ENCODE results near the gene RCAN2.

The RCAN2 gene

DNA sequence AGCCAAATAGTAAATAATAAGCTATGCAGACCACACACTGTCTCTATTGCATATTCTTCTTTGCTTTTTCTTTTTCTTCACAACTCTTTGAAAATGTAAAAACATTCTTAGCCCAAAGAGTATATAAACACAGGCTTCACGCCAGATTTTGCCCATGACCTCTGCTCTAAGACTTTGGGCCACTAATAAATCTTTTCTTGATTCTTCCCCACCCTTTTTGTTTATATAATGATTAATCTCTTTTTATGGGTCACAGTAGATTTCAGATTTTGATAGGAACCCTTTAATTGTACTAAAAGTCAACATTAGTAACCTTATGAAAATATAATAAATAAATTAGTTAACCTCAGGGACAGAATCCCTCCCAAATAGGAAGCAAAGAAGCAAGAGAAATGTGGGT lies 304.7 kb downstream of the RCAN2 start:
- Mint-ChIP-seq H3K36me3 (ENCODE audit: low read depth) (no peaks in the 10 kb centered on the region), H3K4me1 (ENCODE audit: low read depth) (no peaks in the 10 kb centered on the region), H3K4me3 (no peak overlapping the region), H3K9me3 (no peaks in the 10 kb centered on the region), H3K27ac (no peak overlapping the region), H3K27me3 (peaks cover 39% of the 10 kb centered on the region)

DNA sequence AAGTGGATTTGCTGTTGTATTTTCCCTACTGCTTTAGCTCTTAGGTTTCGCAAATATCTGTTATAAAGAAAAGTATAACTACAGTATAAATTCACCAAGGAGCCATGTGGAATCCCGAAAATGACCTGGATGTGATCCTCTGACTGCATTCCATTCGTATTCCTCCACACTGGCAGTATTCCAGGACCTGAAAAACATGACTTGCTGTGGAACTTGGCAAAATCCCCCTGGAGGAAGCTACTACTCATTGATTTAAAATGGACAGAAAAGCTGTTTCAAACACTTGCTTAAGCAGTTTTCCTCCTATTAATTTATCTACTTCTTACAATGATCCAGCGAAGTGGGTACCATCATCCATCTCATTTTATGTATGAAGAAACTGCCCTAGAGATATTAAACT lies 307.1 kb downstream of the RCAN2 start:
- peaks cover 49% of the 10 kb centered on the region for H3K27me3 Mint-ChIP-seq
- H3K27ac Mint-ChIP-seq = no peak overlapping the region
- H3K36me3 Mint-ChIP-seq (ENCODE audit: low read depth) = no peaks in the 10 kb centered on the region
- H3K4me1 Mint-ChIP-seq (ENCODE audit: low read depth) = no peaks in the 10 kb centered on the region
- H3K9me3 Mint-ChIP-seq = no peaks in the 10 kb centered on the region
- no peak overlapping the region for H3K4me3 Mint-ChIP-seq

GRCh38 chr6:46175976-46176375 lies 315.3 kb downstream of the RCAN2 start:
- no peak overlapping the region for H3K4me3 Mint-ChIP-seq
- no peaks in the 10 kb centered on the region for H3K9me3 Mint-ChIP-seq
- H3K36me3 Mint-ChIP-seq (ENCODE audit: low read depth) = no peaks in the 10 kb centered on the region
- H3K4me1 Mint-ChIP-seq (ENCODE audit: low read depth) = peaks cover 24% of the 10 kb centered on the region
- peaks cover 31% of the 10 kb centered on the region for H3K27me3 Mint-ChIP-seq
- H3K27ac Mint-ChIP-seq = no peak overlapping the region

- peak overlapping the region; percentile 8 for H3K4me3 Mint-ChIP-seq
- no peaks in the 10 kb centered on the region for H3K9me3 Mint-ChIP-seq
- H3K36me3 Mint-ChIP-seq (ENCODE audit: low read depth) = no peaks in the 10 kb centered on the region
- peaks cover 27% of the 10 kb centered on the region for H3K4me1 Mint-ChIP-seq (ENCODE audit: low read depth)
- H3K27me3 Mint-ChIP-seq = peaks cover 31% of the 10 kb centered on the region
- peak overlapping the region; percentile 34 for H3K27ac Mint-ChIP-seq
Measured at GRCh38 chr6:46175446-46175845, 315.8 kb downstream of the RCAN2 start.

GRCh38 chr6:46174904-46175303 lies 316.3 kb downstream of the RCAN2 start:
- peaks cover 32% of the 10 kb centered on the region for H3K27me3 Mint-ChIP-seq
- peaks cover 32% of the 10 kb centered on the region for H3K4me1 Mint-ChIP-seq (ENCODE audit: low read depth)
- no peaks in the 10 kb centered on the region for H3K9me3 Mint-ChIP-seq
- no peak overlapping the region for H3K27ac Mint-ChIP-seq
- H3K4me3 Mint-ChIP-seq = no peak overlapping the region
- H3K36me3 Mint-ChIP-seq (ENCODE audit: low read depth) = no peaks in the 10 kb centered on the region

DNA sequence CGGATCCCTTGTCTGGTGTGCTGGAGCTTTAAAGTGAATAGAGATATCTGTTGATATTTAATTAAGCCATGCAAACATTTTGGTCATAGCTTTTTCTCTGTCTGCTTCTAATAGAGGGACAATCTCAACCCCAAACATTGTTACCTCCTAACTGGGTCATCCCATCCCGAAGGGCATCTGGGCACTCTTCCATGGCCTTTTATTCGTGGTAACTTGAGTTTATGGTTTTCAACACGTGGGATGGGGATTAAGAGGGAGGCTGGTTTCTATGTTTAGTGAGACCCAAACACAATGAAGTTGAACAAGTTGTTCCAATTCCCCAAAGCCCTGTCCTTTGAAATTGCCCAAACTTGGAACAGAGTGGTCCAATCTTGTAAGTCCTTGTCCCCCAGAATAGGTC lies 319.1 kb downstream of the RCAN2 start:
- H3K9me3 Mint-ChIP-seq = no peaks in the 10 kb centered on the region
- H3K36me3 Mint-ChIP-seq (ENCODE audit: low read depth) = no peaks in the 10 kb centered on the region
- no peak overlapping the region for H3K27ac Mint-ChIP-seq
- peaks cover 19% of the 10 kb centered on the region for H3K27me3 Mint-ChIP-seq
- H3K4me3 Mint-ChIP-seq = no peak overlapping the region
- H3K4me1 Mint-ChIP-seq (ENCODE audit: low read depth) = peaks cover 34% of the 10 kb centered on the region

Measured in stimulated activated naive CD8-positive, alpha-beta T cell treated with anti-CD3 and anti-CD28 coated beads, Interleukin-15, Interleukin-2, amounts not matched to agents 100 ng/mL and 50 ng/mL, for 24 hours (primary cell).